Natural killer cell (primary cell): Measurements from ENCODE around the gene IL18RAP. TPM values are rescaled to one million over a fixed set of nuclear protein-coding genes. Genes with fewer than 3 reads are reported as not detected.
A peak's percentile ranks its signal among the peaks of the same experiment; 100 is the strongest.

Source experiments
- ATAC-seq, 3 donors: fragments of 150-1000 bp in 2 of 3; fragments of 200-7000 bp in 1 of 3; cut with Tn5 transposase; 1 replicate in 1 of 3; 2 replicates in 2 of 3; pipeline ENCODE4 v1.10.0; 2021; ENCODE audit warnings: mild to moderate bottlenecking in 2 of 3, moderate library complexity in 2 of 3
- DNase-seq, 2 donors: peaks; one replicate each; pipeline versions ENCODE4 v3.0.0 to v3.0.0-alpha.2; 2013 to 2021; ENCODE audit warnings: mixed read lengths in 1 of 2
- H3K27ac ChIP-seq: one replicate; pipeline ENCODE4 v1.5.1; 2013; ENCODE audit warnings: mild to moderate bottlenecking, low read length
- H3K27me3 ChIP-seq: one replicate; pipeline ENCODE4 v1.6.1; 2013; ENCODE audit warnings: low read length; ENCODE audit not compliant: control insufficient read depth, insufficient read depth
- H3K36me3 ChIP-seq: one replicate; pipeline ENCODE4 v1.6.1; 2013; ENCODE audit warnings: low read length; ENCODE audit not compliant: control insufficient read depth, insufficient read depth
- H3K4me1 ChIP-seq: one replicate; pipeline ENCODE4 v1.6.1; 2013; ENCODE audit warnings: low read length; ENCODE audit not compliant: control insufficient read depth, insufficient read depth
- H3K4me3 ChIP-seq: one replicate; pipeline ENCODE4 v1.5.1; 2013; ENCODE audit warnings: low read length
- H3K9me3 ChIP-seq: one replicate; pipeline ENCODE4 v1.6.1; 2013; ENCODE audit warnings: low read length; ENCODE audit not compliant: control insufficient read depth, insufficient read depth
- H3K27ac Mint-ChIP-seq, 2 donors: one replicate each; pipeline ENCODE4 v1.8.0; 2022; ENCODE audit warnings: mild to moderate bottlenecking in 2 of 2, mixed read lengths in 2 of 2, moderate library complexity in 1 of 2
- H3K27me3 Mint-ChIP-seq, 2 donors: one replicate each; pipeline ENCODE4 v1.8.0; 2022; ENCODE audit warnings: low read depth in 2 of 2, mixed read lengths in 2 of 2
- H3K36me3 Mint-ChIP-seq: one replicate; pipeline ENCODE4 v1.8.0; 2022; ENCODE audit warnings: mixed read lengths
- H3K4me1 Mint-ChIP-seq, 2 donors: one replicate each; pipeline ENCODE4 v1.8.0; 2022; ENCODE audit warnings: mixed read lengths in 2 of 2
- H3K4me3 Mint-ChIP-seq: one replicate; pipeline ENCODE4 v1.8.0; 2022; ENCODE audit warnings: mild to moderate bottlenecking, moderate library complexity, mixed read lengths
- H3K9me3 Mint-ChIP-seq, 2 donors: one replicate each; pipeline ENCODE4 v1.8.0; 2022; ENCODE audit warnings: mixed read lengths in 2 of 2
- CTCF ChIP-seq: fragments of 200-600 bp; IDR thresholded peaks from one replicate; pipeline ENCODE4 v1.8.0; 2022; ENCODE audit warnings: antibody characterized with exemption
- WGBS: methylation state at CpG from one replicate; pipeline ENCODE4 v1.1.7; 2013; ENCODE audit warnings: missing lambda C conversion rate; ENCODE audit not compliant: insufficient coverage; 5-methylcytosine and 5-hydroxymethylcytosine counted together
- intact Hi-C: fragments of 100-400 bp; cut with micrococcal nuclease; formaldehyde crosslinking; loops from one replicate; pipeline ENCODE4 v1.14.2; 2022
- total RNA-seq, 4 donors: library from RNA; stranded (reverse); fragments of 120-200 nt in 1 of 4; gene quantifications; one replicate each; pipeline versions ENCODE4 v1.2.3 to v1.2.4, GENCODE V29; 2013 to 2022

IL18RAP gene
- total RNA-seq, 3 donors from 2014 or later (not counting 1 experiment from before 2014, with no cell fraction given), result 136 to 309 (median 203) TPM

GRCh38 chr2:102421890-102422759, 835 bp upstream of the IL18RAP start:
- no peak for ATAC-seq
- Mint-ChIP-seq H3K27me3 (no peaks in the 10 kb centered on the region), H3K9me3 (no peaks in the 10 kb centered on the region), H3K36me3 (peaks cover 34% of the 10 kb centered on the region), H3K4me1 (peaks cover 85 to 87% of the 10 kb centered on the region in 2 donors), H3K27ac (peak overlapping the region in 1 of 2 donors; percentile 93), H3K4me3 (peak overlapping the region; percentile 97)
- peaks cover 33% of the 10 kb centered on the region for H3K4me1 ChIP-seq
- peak overlapping the region; percentile 71 for H3K4me3 ChIP-seq
- H3K27me3 ChIP-seq, result no peaks in the 10 kb centered on the region
- intact Hi-C loops, result no loop called here
- H3K36me3 ChIP-seq, result peaks cover 35% of the 10 kb centered on the region
- H3K27ac ChIP-seq, result peak overlapping the region; percentile 77
- WGBS, result 51% methylated on average over 5 of the region's 5 CpGs
- no peak for TF ChIP-seq CTCF
- H3K9me3 ChIP-seq, result no peaks in the 10 kb centered on the region
- DNase-seq, result no peak

GRCh38 chr2:102423368-102423767, 408 bp downstream of the IL18RAP start:
- no peaks in the 10 kb centered on the region for H3K9me3 ChIP-seq
- Mint-ChIP-seq H3K4me3 (peak overlapping the region; percentile 97), H3K9me3 (no peaks in the 10 kb centered on the region), H3K36me3 (peaks cover 46% of the 10 kb centered on the region), H3K27me3 (no peaks in the 10 kb centered on the region), H3K27ac (peak overlapping the region in 1 of 2 donors; percentile 93), H3K4me1 (peaks cover 88 to 90% of the 10 kb centered on the region in 2 donors)
- no peak for TF ChIP-seq CTCF
- no peaks in the 10 kb centered on the region for H3K27me3 ChIP-seq
- H3K4me3 ChIP-seq, result peak overlapping the region; percentile 71
- 67% methylated on average over 2 of the region's 2 CpGs for WGBS
- ATAC-seq (no peak), DNase-seq (no peak)
- H3K27ac ChIP-seq, result peak overlapping the region; percentile 77
- peaks cover 46% of the 10 kb centered on the region for H3K36me3 ChIP-seq
- intact Hi-C loops, result no loop called here
- peaks cover 25% of the 10 kb centered on the region for H3K4me1 ChIP-seq

- Mint-ChIP-seq H3K9me3 (no peaks in the 10 kb centered on the region), H3K27me3 (no peaks in the 10 kb centered on the region), H3K27ac (peak overlapping the region in 1 of 2 donors; percentile 93), H3K4me3 (peak overlapping the region; percentile 97), H3K36me3 (peaks cover 48% of the 10 kb centered on the region), H3K4me1 (peaks cover 95 to 98% of the 10 kb centered on the region in 2 donors)
- Histone ChIP-seq H3K4me1 (peaks cover 25% of the 10 kb centered on the region), H3K27ac (peak overlapping the region; percentile 53), H3K27me3 (no peaks in the 10 kb centered on the region), H3K36me3 (peaks cover 54% of the 10 kb centered on the region), H3K4me3 (no peak overlapping the region), H3K9me3 (no peaks in the 10 kb centered on the region)
- no peak for DNase-seq
- ATAC-seq, result no peak
- intact Hi-C loops, result no loop called here
- WGBS, result 42% methylated on average over 1 of the region's 3 CpGs
- no peak for TF ChIP-seq CTCF
These were observed 1.8 kb downstream of the IL18RAP start for GRCh38 chr2:102424754-102425153.
